HepG2 (cell line): ENCODE measurements around the gene SPAG9. TPM values are rescaled to one million over a fixed set of nuclear protein-coding genes. Genes with fewer than 3 reads are reported as not detected.
A peak's percentile ranks its signal among the peaks of the same experiment; 100 is the strongest.

ENCODE experiments used
- ATAC-seq: fragments of 200-7000 bp; cut with Tn5 transposase; 3 replicates; pipeline ENCODE4 v1.9.1; 2020; ENCODE audit warnings: mild to moderate bottlenecking, moderate library complexity
- BruUV-seq: library from RNA; stranded (reverse); fragments of 400-500 nt; replicated peaks from 2 replicates; lab custom pipeline; 2021; lab: Mats Ljungman, UMichigan
- CTCF ChIA-PET: fragments of 300-600 bp; formaldehyde crosslinking; extraction: SDS; loops from one replicate; lab custom pipeline; 2021; ENCODE audit warnings: low total read pairs, inconsistent platforms, low intra/inter-chr PET ratio; lab: Yijun Ruan, JAX
- POLR2A ChIA-PET: fragments of 350-600 bp; sonication (Branson Sonifier 250); formaldehyde crosslinking; loops from one replicate; lab custom pipeline; 2020; ENCODE audit warnings: antibody characterized with exemption, inconsistent platforms; lab: Yijun Ruan, JAX
- DNase-seq: peaks from one replicate; pipeline ENCODE4 v3.0.0-alpha.2; 2015; ENCODE audit warnings: low spot score
- FAIRE-seq: peaks from 3 replicates; lab custom pipeline; 2011; peaks lifted over from hg19 to GRCh38; lab: Jason Lieb, UNC
- H2AFZ ChIP-seq: one replicate; pipeline ENCODE4 v1.6.1; 2011; ENCODE audit warnings: low read length, inconsistent platforms
- H3K27ac ChIP-seq: fragments of 300-600 bp; 3 replicates; pipeline ENCODE4 v1.8.0; 2011; ENCODE audit warnings: mixed run types, mild to moderate bottlenecking, mixed read lengths, low read length, inconsistent platforms; ENCODE audit not compliant: insufficient read depth; ENCODE audit errors: extremely low read length
- H3K27me3 ChIP-seq, 2 experiments: fragments of 200-600 bp in 1 of 2; 2 replicates in 1 of 2; 3 replicates in 1 of 2; pipeline versions ENCODE4 v1.6.0 to v1.8.0; 2011; ENCODE audit warnings: low read length in 2 of 2, mild to moderate bottlenecking in 2 of 2, moderate library complexity in 2 of 2, inconsistent platforms in 1 of 2; ENCODE audit not compliant: insufficient read depth in 2 of 2, control insufficient read depth in 1 of 2
- H3K36me3 ChIP-seq, 2 experiments: fragments of 200-600 bp in 1 of 2; replicated peaks in 1 of 2; 2 replicates in 1 of 2; 3 replicates in 1 of 2; pipeline versions ENCODE4 v1.5.1 to v1.8.0; 2011; ENCODE audit warnings: low read length in 2 of 2, inconsistent platforms in 1 of 2; ENCODE audit not compliant: insufficient read depth in 2 of 2, control insufficient read depth in 1 of 2
- H3K4me1 ChIP-seq: 2 replicates; pipeline ENCODE4 v1.5.1; 2012; ENCODE audit warnings: low read length, inconsistent platforms; ENCODE audit not compliant: insufficient read depth
- H3K4me2 ChIP-seq: 2 replicates; pipeline ENCODE4 v1.6.0; 2011; ENCODE audit warnings: low read depth, low read length, inconsistent platforms
- H3K4me3 ChIP-seq, 3 experiments: fragments of 200-600 bp in 1 of 3; sonication (generic), shearing (Covaris generic) in 1 of 3; replicated peaks in 1 of 3; 2 replicates each; pipeline ENCODE4 v1.5.1; 2011 to 2016; ENCODE audit warnings: low read length in 3 of 3, inconsistent platforms in 2 of 3, low read depth in 2 of 3, mild to moderate bottlenecking in 2 of 3, control low read depth in 1 of 3, mixed read lengths in 1 of 3; ENCODE audit not compliant: insufficient read depth in 1 of 3
- H3K79me2 ChIP-seq: one replicate; pipeline ENCODE4 v1.6.1; 2011; ENCODE audit warnings: low read length, inconsistent platforms; ENCODE audit not compliant: insufficient read depth
- H3K9ac ChIP-seq: 2 replicates; pipeline ENCODE4 v1.6.0; 2011; ENCODE audit warnings: mild to moderate bottlenecking, low read depth, low read length, inconsistent platforms; ENCODE audit not compliant: insufficient read depth
- H3K9me3 ChIP-seq: 2 replicates; pipeline ENCODE4 v1.5.1; 2012; ENCODE audit warnings: mild to moderate bottlenecking, low read length
- H4K20me1 ChIP-seq: 2 replicates; pipeline ENCODE4 v1.6.0; 2011; ENCODE audit warnings: inconsistent platforms, mild to moderate bottlenecking, low read length, moderate library complexity; ENCODE audit not compliant: insufficient read depth
- ARNT2 ChIP-seq: sonication (generic); formaldehyde crosslinking; IDR thresholded peaks from 2 replicates; pipeline ENCODE4 v1.8.0; 2022; ENCODE audit warnings: mild to moderate bottlenecking, low read depth, missing genetic modification reagents, moderate library complexity
- DDIT3 ChIP-seq: sonication (generic); formaldehyde crosslinking; IDR thresholded peaks from 2 replicates; pipeline ENCODE4 v1.4.0; 2020; ENCODE audit warnings: mild to moderate bottlenecking, missing genetic modification reagents
- HCFC1 ChIP-seq: fragments of 150-350 bp; IDR thresholded peaks from 2 replicates; pipeline ENCODE4 v1.6.1; 2014; ENCODE audit warnings: low read depth, low read length
- HDAC1 ChIP-seq: sonication (generic); formaldehyde crosslinking; IDR thresholded peaks from 2 replicates; pipeline ENCODE4 v1.5.1; 2020; ENCODE audit warnings: mild to moderate bottlenecking, missing genetic modification reagents
- HIVEP1 ChIP-seq: sonication (generic); formaldehyde crosslinking; IDR thresholded peaks from 2 replicates; pipeline ENCODE4 v1.4.0; 2020; ENCODE audit warnings: mild to moderate bottlenecking, missing genetic modification reagents
- MNT ChIP-seq: fragments of 450-650 bp; IDR thresholded peaks from 2 replicates; pipeline ENCODE4 v1.6.1; 2016
- PCBP1 ChIP-seq: fragments of 200-400 bp; formaldehyde crosslinking; IDR thresholded peaks from 2 replicates; pipeline ENCODE4 v1.6.1; 2017; ENCODE audit warnings: mild to moderate bottlenecking, low read depth, low read length, borderline replicate concordance
- RELA ChIP-seq: sonication (generic); formaldehyde crosslinking; IDR thresholded peaks from 2 replicates; pipeline ENCODE4 v1.4.0; 2020; ENCODE audit warnings: missing genetic modification reagents
- ZBTB14 ChIP-seq: sonication (generic); formaldehyde crosslinking; IDR thresholded peaks from 2 replicates; pipeline ENCODE4 v1.4.0; 2020; ENCODE audit warnings: missing genetic modification reagents
- ZBTB33 ChIP-seq: sonication (generic); formaldehyde crosslinking; IDR thresholded peaks from 2 replicates; pipeline ENCODE4 v1.4.0; 2020; ENCODE audit warnings: missing genetic modification reagents
- ZC3H4 ChIP-seq: sonication (generic); formaldehyde crosslinking; IDR thresholded peaks from 2 replicates; pipeline ENCODE4 v1.4.0; 2020; ENCODE audit warnings: missing genetic modification reagents, borderline replicate concordance
- ZNF12 ChIP-seq: sonication (generic); formaldehyde crosslinking; IDR thresholded peaks from 2 replicates; pipeline ENCODE4 v1.5.0; 2020; ENCODE audit warnings: missing genetic modification reagents
- ZNF124 ChIP-seq: sonication (generic); formaldehyde crosslinking; IDR thresholded peaks from 2 replicates; pipeline ENCODE4 v1.4.0; 2020; ENCODE audit warnings: missing genetic modification reagents
- ZNF354B ChIP-seq: sonication (generic); formaldehyde crosslinking; IDR thresholded peaks from 2 replicates; pipeline ENCODE4 v1.8.0; 2022; ENCODE audit warnings: mild to moderate bottlenecking, missing genetic modification reagents
- ZNF577 ChIP-seq: sonication (generic); formaldehyde crosslinking; IDR thresholded peaks from 2 replicates; pipeline ENCODE4 v1.4.0; 2020; ENCODE audit warnings: mild to moderate bottlenecking, low read depth, missing genetic modification reagents, borderline replicate concordance
- ZNF660 ChIP-seq: sonication (generic); formaldehyde crosslinking; IDR thresholded peaks from 2 replicates; pipeline ENCODE4 v1.5.1; 2020; ENCODE audit warnings: mild to moderate bottlenecking, low read depth, missing genetic modification reagents, borderline replicate concordance
- WGBS: methylation state at CpG from one replicate; pipeline ENCODE4 v1.1.6; 2017; ENCODE audit warnings: low lambda C conversion rate; 5-methylcytosine and 5-hydroxymethylcytosine counted together
- in situ Hi-C: cut with HindIII; loops from 2 replicates; pipeline ENCODE4 v1.10.0; 2017; ENCODE audit warnings: low pct_unique_long_range_greater_than_20kb; ENCODE audit not compliant: extremely low pct_ligation_motif_present
- intact Hi-C: fragments of 100-400 bp; cut with micrococcal nuclease; formaldehyde crosslinking; loops from one replicate; pipeline ENCODE4 v1.10.0; 2022; ENCODE audit not compliant: unreplicated experiment
- polyA plus RNA-seq, 8 experiments: library from polyadenylated mRNA; depleted of rRNA in 3 of 8; stranded (reverse) in 7 of 8; unstranded in 1 of 8; fragments of >200 nt; fragmentation: Illumina TruSeq in 4 of 8; extraction: Trizol in 4 of 8; gene quantifications; 2 replicates each; pipeline versions ENCODE4 v1.2.1 to v1.2.3, GENCODE V29; 2011 to 2016; ENCODE audit warnings: low read depth in 4 of 8, missing spikeins in 1 of 8, mixed read lengths in 1 of 8; ENCODE audit not compliant: insufficient read depth in 1 of 8
- total RNA-seq, 5 experiments: library from RNA; depleted of rRNA; stranded (reverse); fragments of >200 nt; fragmentation: Illumina TruSeq; extraction: Trizol; gene quantifications; 2 replicates each; pipeline ENCODE4 v1.2.3, GENCODE V29; 2016; ENCODE audit warnings: low read depth in 1 of 5

The SPAG9 gene
- total and polyA plus RNA-seq, 2 of the 13 experiments (the other 11 are each of a cell fraction or from before 2014, with no cell fraction given) = 43.2 to 78.6 TPM

- no peak for TF ChIP-seq DDIT3 (CRISPR knock-in tag)
- 0 out of 2 replicates have a peak, but pooled peaks have one; percentile 29 for TF ChIP-seq HDAC1
- TF ChIP-seq, all 625 proteins: peak for 119
Measured at GRCh38 chr17:50935221-50935995, 185.3 kb downstream of the SPAG9 start (continued).

GRCh38 chr17:50934672-50935220, 185.9 kb downstream of the SPAG9 start:
- H3K4me2 ChIP-seq = no peak overlapping the region
- no peak for FAIRE-seq
- H3K4me1 ChIP-seq = peaks cover 71% of the 10 kb centered on the region
- WGBS = 90% methylated on average over 15 of the region's 15 CpGs
- no peaks in the 10 kb centered on the region for H3K9me3 ChIP-seq
- H3K36me3 ChIP-seq = no peaks in the 10 kb centered on the region
- CTCF ChIA-PET = no interaction called here
- H3K27me3 ChIP-seq = peaks cover 0 to 4% of the 10 kb centered on the region in 2 experiments; a peak in 1 of 5 replicates
- no peak for ATAC-seq
- BruUV-seq = no TSS peak
- POLR2A ChIA-PET = interaction anchor here (1.0 to 4.0 kb wide), 5 partner anchors 10 to 79 kb away, joined by 3 to 42 read pairs (median 25); partner anchors contain the start of gene TOB1
- H3K79me2 ChIP-seq = no peaks in the 10 kb centered on the region
- in situ Hi-C loops = no loop called here
- H2AFZ ChIP-seq = no peak overlapping the region
- DNase-seq = no peak
- H3K4me3 ChIP-seq = no peak overlapping the region
- intact Hi-C loops = no loop called here
- no peak overlapping the region for H3K27ac ChIP-seq
- no peak overlapping the region; the same call in 1 of the 2 replicates for H3K9ac ChIP-seq
- no peaks in the 10 kb centered on the region for H4K20me1 ChIP-seq
- no peak for TF ChIP-seq ZNF12 (CRISPR knock-in tag)
- TF ChIP-seq ZBTB33 (CRISPR knock-in tag) = peak; percentile 66; the same call in 1 of the 2 replicates
- TF ChIP-seq ZBTB14 (CRISPR knock-in tag) = no peak
- TF ChIP-seq ZNF124 (CRISPR knock-in tag) = no peak
- no peak for TF ChIP-seq HCFC1
- no peak for TF ChIP-seq HIVEP1
- no peak for TF ChIP-seq ZNF660 (CRISPR knock-in tag)
- no peak for TF ChIP-seq ZNF577
- no peak for TF ChIP-seq PCBP1
- TF ChIP-seq ZNF354B (CRISPR knock-in tag) = no peak
- no peak for TF ChIP-seq RELA (CRISPR knock-in tag)
- no peak for TF ChIP-seq MNT
- TF ChIP-seq ARNT2 (CRISPR knock-in tag) = no peak
- no peak for TF ChIP-seq ZC3H4 (CRISPR knock-in tag)
